ENCODE measurements around the gene ZFAND3.

- no peak for TF ChIP-seq NFRKB (IDR thresholded peaks at IDR 0.05)
- TF ChIP-seq SUZ12 (IDR thresholded peaks at IDR 0.05) = no peak
- TF ChIP-seq BHLHE40 (IDR thresholded peaks at IDR 0.05; ENCODE audit: borderline replicate concordance) = no peak
- no peak for TF ChIP-seq FOXM1 (IDR thresholded peaks at IDR 0.05; ENCODE audit: borderline replicate concordance)
- TF ChIP-seq SP1 (IDR thresholded peaks at IDR 0.05) = no peak
- no peak for TF ChIP-seq HDGF (IDR thresholded peaks at IDR 0.05; ENCODE audit: borderline replicate concordance)
- TF ChIP-seq LEF1 (IDR thresholded peaks at IDR 0.05; ENCODE audit: borderline replicate concordance) = no peak
- TF ChIP-seq ARNT (IDR thresholded peaks at IDR 0.05) = no peak
- no peak for TF ChIP-seq FOXA1 (IDR thresholded peaks at IDR 0.05)
These were observed 223.8 kb downstream of the ZFAND3 start for GRCh38 chr6:38043259-38043753.
